MM.1S (cell line): Measurements from ENCODE around the gene CTU1.

Source experiments
- DNase-seq: peaks from one replicate; pipeline ENCODE4 v3.0.0-alpha.2; 2015
- H2AFZ ChIP-seq: fragments of 300-600 bp; sonication (generic); 2 replicates; pipeline ENCODE4 v1.6.0; 2016; ENCODE audit warnings: antibody characterized with exemption, low read length
- H3F3A ChIP-seq: fragments of 300-600 bp; sonication (generic); 2 replicates; pipeline ENCODE4 v1.6.1; 2016; ENCODE audit warnings: mild to moderate bottlenecking, antibody characterized with exemption, low read length, moderate library complexity, mixed read lengths; ENCODE audit not compliant: insufficient read depth
- H3K27ac ChIP-seq: fragments of 300-600 bp; sonication (generic); 2 replicates; pipeline ENCODE4 v1.5.1; 2016; ENCODE audit warnings: mild to moderate bottlenecking, low read length
- H3K27me3 ChIP-seq: fragments of 300-600 bp; sonication (generic); replicated peaks from 2 replicates; pipeline ENCODE4 v1.6.0; 2016; ENCODE audit warnings: low read length; ENCODE audit not compliant: insufficient read depth
- H3K36me3 ChIP-seq: fragments of 300-600 bp; sonication (generic); replicated peaks from 2 replicates; pipeline ENCODE4 v1.6.1; 2016; ENCODE audit warnings: mild to moderate bottlenecking, low read length, mixed read lengths; ENCODE audit not compliant: insufficient read depth
- H3K4me1 ChIP-seq: fragments of 300-600 bp; sonication (generic); 2 replicates; pipeline ENCODE4 v1.6.1; 2016; ENCODE audit warnings: low read length, mixed read lengths
- H3K4me2 ChIP-seq: fragments of 300-600 bp; sonication (generic); 2 replicates; pipeline ENCODE4 v1.6.0; 2016; ENCODE audit warnings: low read depth, low read length
- H3K4me3 ChIP-seq: fragments of 300-600 bp; sonication (generic); 2 replicates; pipeline ENCODE4 v1.5.1; 2016; ENCODE audit warnings: low read length, mixed read lengths
- H3K79me2 ChIP-seq: fragments of 300-600 bp; sonication (generic); 2 replicates; pipeline ENCODE4 v1.6.1; 2016; ENCODE audit warnings: mixed run types, low read length, mixed read lengths
- H3K9ac ChIP-seq: fragments of 300-600 bp; sonication (generic); 2 replicates; pipeline ENCODE4 v1.6.1; 2016; ENCODE audit warnings: low read length, mixed read lengths
- H3K9me2 ChIP-seq: fragments of 300-600 bp; sonication (generic); replicated peaks from 2 replicates; pipeline ENCODE4 v1.6.1; 2016; ENCODE audit warnings: mild to moderate bottlenecking, low read length, mixed read lengths; ENCODE audit not compliant: insufficient read depth
- H3K9me3 ChIP-seq: fragments of 300-600 bp; sonication (generic); replicated peaks from 2 replicates; pipeline ENCODE4 v1.6.1; 2016; ENCODE audit warnings: mild to moderate bottlenecking, low read length, mixed read lengths; ENCODE audit not compliant: insufficient read depth
- H4K20me1 ChIP-seq: fragments of 300-600 bp; sonication (generic); 2 replicates; pipeline ENCODE4 v1.6.1; 2016; ENCODE audit warnings: mild to moderate bottlenecking, low read length, moderate library complexity, mixed read lengths; ENCODE audit not compliant: insufficient read depth
- CTCF ChIP-seq: fragments of 300-600 bp; sonication (generic); IDR thresholded peaks from 2 replicates; pipeline ENCODE4 v1.5.1; 2016; ENCODE audit warnings: antibody characterized with exemption, low read length, mixed read lengths
- EZH2 ChIP-seq: fragments of 300-600 bp; sonication (generic); optimal IDR thresholded peaks from 2 replicates; pipeline ENCODE3; 2017; ENCODE audit warnings: low read depth, mild to moderate bottlenecking, antibody characterized with exemption, low read length, mixed read lengths
- EZH2phosphoT487 ChIP-seq: fragments of 300-600 bp; sonication (generic); IDR thresholded peaks from 2 replicates; pipeline ENCODE4 v1.6.1; 2018; ENCODE audit warnings: antibody characterized with exemption, low read length

Gene CTU1

GRCh38 chr19:51086153-51086850 is 21.9 kb downstream of the CTU1 start:
- no peaks in the 10 kb centered on the region for H3K4me1 ChIP-seq
- no peak for DNase-seq

GRCh38 chr19:51084505-51084904 is 23.7 kb downstream of the CTU1 start:
- H3K4me1 ChIP-seq, result no peaks in the 10 kb centered on the region
- H3K27ac ChIP-seq, result no peak overlapping the region
- H3K4me2 ChIP-seq, result no peak overlapping the region
- peaks cover 21% of the 10 kb centered on the region for H3K27me3 ChIP-seq
- no peaks in the 10 kb centered on the region for H3K79me2 ChIP-seq
- H2AFZ ChIP-seq, result no peak overlapping the region
- no peak for DNase-seq
- no peak overlapping the region for H3K9ac ChIP-seq
- H4K20me1 ChIP-seq, result no peaks in the 10 kb centered on the region
- no peaks in the 10 kb centered on the region for H3K36me3 ChIP-seq
- TF ChIP-seq CTCF (no peak), EZH2phosphoT487 (no peak), EZH2 (no peak)
- no peaks in the 10 kb centered on the region for H3K9me3 ChIP-seq
- H3K9me2 ChIP-seq, result no peaks in the 10 kb centered on the region
- H3K4me3 ChIP-seq, result no peak overlapping the region
- H3F3A ChIP-seq, result no peaks in the 10 kb centered on the region

More at GRCh38 chr19:51086153-51086850, 21.9 kb downstream of the CTU1 start:
- H3K4me2 ChIP-seq, result no peak overlapping the region
- peaks cover 21% of the 10 kb centered on the region for H3K27me3 ChIP-seq
- H3K27ac ChIP-seq, result no peak overlapping the region
- H3K9me3 ChIP-seq, result no peaks in the 10 kb centered on the region
- H3K9ac ChIP-seq, result no peak overlapping the region
- no peaks in the 10 kb centered on the region for H3K79me2 ChIP-seq
- no peaks in the 10 kb centered on the region for H4K20me1 ChIP-seq
- no peak overlapping the region for H3K4me3 ChIP-seq
- no peaks in the 10 kb centered on the region for H3K36me3 ChIP-seq
- no peaks in the 10 kb centered on the region for H3K9me2 ChIP-seq
- no peak overlapping the region for H2AFZ ChIP-seq
- no peak for TF ChIP-seq EZH2phosphoT487
- no peak for TF ChIP-seq EZH2
- no peak for TF ChIP-seq CTCF
- H3F3A ChIP-seq, result no peaks in the 10 kb centered on the region

GRCh38 chr19:51083783-51084182 is 24.4 kb downstream of the CTU1 start:
- Histone ChIP-seq H3K27me3 (peaks cover 21% of the 10 kb centered on the region), H3K79me2 (no peaks in the 10 kb centered on the region), H3K27ac (no peak overlapping the region), H2AFZ (no peak overlapping the region), H3K9me2 (no peaks in the 10 kb centered on the region), H3K9ac (no peak overlapping the region), H3F3A (no peaks in the 10 kb centered on the region), H3K4me1 (no peaks in the 10 kb centered on the region), H3K36me3 (no peaks in the 10 kb centered on the region), H3K4me2 (no peak overlapping the region), H4K20me1 (no peaks in the 10 kb centered on the region), H3K4me3 (no peak overlapping the region), H3K9me3 (no peaks in the 10 kb centered on the region)
- no peak for TF ChIP-seq EZH2phosphoT487
- TF ChIP-seq CTCF, result no peak
- TF ChIP-seq EZH2, result no peak
- DNase-seq, result no peak
